Measurements from ENCODE around the gene TALDO1. TPM values are rescaled to one million over a fixed set of nuclear protein-coding genes. Genes with fewer than 3 reads are reported as not detected.

Gene TALDO1
- total RNA-seq, 4 donors from 2014 or later = 203 to 323 (median 241) TPM

DNA sequence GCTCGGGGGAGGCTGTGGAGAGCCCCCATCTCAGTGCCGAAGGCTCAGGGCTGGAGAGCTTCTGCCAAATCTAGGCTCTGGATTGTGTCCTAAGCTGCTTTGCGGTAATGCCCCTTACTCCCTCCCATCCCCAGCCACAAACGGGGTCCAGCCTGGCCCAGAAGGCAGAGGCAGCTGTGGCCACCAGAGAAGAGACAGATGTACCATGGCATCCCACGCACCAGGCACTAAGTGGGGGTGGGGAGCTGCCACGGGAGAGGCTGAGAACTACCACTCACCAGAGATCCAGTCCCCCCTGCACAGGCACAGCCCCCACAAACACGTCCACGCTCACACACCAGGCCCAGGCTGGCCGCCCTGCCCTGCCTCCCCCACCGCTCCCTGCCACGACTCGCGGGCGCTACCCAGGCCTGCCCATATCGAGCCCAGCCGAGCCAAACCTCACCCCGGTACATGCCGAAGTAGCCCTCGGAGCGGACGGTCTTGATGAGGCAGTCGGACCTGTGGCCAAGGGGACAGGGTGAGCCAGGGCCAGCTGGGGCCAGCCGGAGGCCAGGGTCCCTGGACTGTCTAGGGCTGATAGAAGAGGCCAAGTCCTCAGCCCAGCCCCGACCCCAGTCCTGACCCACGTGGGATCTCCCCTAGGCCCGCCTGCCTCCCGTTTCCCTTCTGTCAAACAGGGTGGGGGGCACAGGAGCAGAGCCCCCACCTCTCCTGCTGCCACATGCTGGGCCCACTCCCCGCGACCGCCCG lies 46.9 kb downstream of the TALDO1 start:
- peaks cover 0 to 17% of the 10 kb centered on the region in 2 donors for H3K27me3 ChIP-seq
- H3K27ac ChIP-seq = peak overlapping the region in 1 of 4 donors; percentile 91
- no peak overlapping the region for H3K4me3 ChIP-seq
- H3K9me3 ChIP-seq = no peaks in the 10 kb centered on the region
- peaks cover 0 to 42% (median 0%) of the 10 kb centered on the region in 3 donors for H3K36me3 ChIP-seq
- 80 to 85% methylated on average over 19 to 28 of the region's 31 CpGs for WGBS, 2 donors
- TF ChIP-seq EP300 (IDR thresholded peaks at IDR 0.05) (no peak), POLR2A (IDR thresholded peaks at IDR 0.05) (no peak)
- TF ChIP-seq, protein P1, sequence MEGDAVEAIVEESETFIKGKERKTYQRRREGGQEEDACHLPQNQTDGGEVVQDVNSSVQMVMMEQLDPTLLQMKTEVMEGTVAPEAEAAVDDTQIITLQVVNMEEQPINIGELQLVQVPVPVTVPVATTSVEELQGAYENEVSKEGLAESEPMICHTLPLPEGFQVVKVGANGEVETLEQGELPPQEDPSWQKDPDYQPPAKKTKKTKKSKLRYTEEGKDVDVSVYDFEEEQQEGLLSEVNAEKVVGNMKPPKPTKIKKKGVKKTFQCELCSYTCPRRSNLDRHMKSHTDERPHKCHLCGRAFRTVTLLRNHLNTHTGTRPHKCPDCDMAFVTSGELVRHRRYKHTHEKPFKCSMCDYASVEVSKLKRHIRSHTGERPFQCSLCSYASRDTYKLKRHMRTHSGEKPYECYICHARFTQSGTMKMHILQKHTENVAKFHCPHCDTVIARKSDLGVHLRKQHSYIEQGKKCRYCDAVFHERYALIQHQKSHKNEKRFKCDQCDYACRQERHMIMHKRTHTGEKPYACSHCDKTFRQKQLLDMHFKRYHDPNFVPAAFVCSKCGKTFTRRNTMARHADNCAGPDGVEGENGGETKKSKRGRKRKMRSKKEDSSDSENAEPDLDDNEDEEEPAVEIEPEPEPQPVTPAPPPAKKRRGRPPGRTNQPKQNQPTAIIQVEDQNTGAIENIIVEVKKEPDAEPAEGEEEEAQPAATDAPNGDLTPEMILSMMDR (IDR thresholded peaks at IDR 0.05) = no peak
- peaks cover 0 to 45% (median 22%) of the 10 kb centered on the region in 4 donors for H3K4me1 ChIP-seq
- DNase-seq (ENCODE audit: low spot score in 2 of 2) = no peak

- peaks cover 0 to 50% (median 0%) of the 10 kb centered on the region in 3 donors for H3K36me3 ChIP-seq
- no peaks in the 10 kb centered on the region for H3K9me3 ChIP-seq
- H3K27ac ChIP-seq = peak overlapping the region; percentile 52 to 91 (median 84)
- H3K4me1 ChIP-seq = peaks cover 0 to 38% (median 22%) of the 10 kb centered on the region in 4 donors
- H3K4me3 ChIP-seq = peak overlapping the region; percentile 66 to 94 (median 81)
- no peak for DNase-seq (ENCODE audit: low spot score in 2 of 2)
- TF ChIP-seq, protein P1 (IDR thresholded peaks at IDR 0.05) = no peak
- no peak for TF ChIP-seq EP300 (IDR thresholded peaks at IDR 0.05)
- TF ChIP-seq POLR2A (IDR thresholded peaks at IDR 0.05) = no peak
- H3K27me3 ChIP-seq = peaks cover 0 to 11% of the 10 kb centered on the region in 2 donors
- 63 to 82% methylated on average over 22 to 36 of the region's 38 CpGs for WGBS, 2 donors
These were observed 47.7 kb downstream of the TALDO1 start for GRCh38 chr11:794766-795633.

DNA sequence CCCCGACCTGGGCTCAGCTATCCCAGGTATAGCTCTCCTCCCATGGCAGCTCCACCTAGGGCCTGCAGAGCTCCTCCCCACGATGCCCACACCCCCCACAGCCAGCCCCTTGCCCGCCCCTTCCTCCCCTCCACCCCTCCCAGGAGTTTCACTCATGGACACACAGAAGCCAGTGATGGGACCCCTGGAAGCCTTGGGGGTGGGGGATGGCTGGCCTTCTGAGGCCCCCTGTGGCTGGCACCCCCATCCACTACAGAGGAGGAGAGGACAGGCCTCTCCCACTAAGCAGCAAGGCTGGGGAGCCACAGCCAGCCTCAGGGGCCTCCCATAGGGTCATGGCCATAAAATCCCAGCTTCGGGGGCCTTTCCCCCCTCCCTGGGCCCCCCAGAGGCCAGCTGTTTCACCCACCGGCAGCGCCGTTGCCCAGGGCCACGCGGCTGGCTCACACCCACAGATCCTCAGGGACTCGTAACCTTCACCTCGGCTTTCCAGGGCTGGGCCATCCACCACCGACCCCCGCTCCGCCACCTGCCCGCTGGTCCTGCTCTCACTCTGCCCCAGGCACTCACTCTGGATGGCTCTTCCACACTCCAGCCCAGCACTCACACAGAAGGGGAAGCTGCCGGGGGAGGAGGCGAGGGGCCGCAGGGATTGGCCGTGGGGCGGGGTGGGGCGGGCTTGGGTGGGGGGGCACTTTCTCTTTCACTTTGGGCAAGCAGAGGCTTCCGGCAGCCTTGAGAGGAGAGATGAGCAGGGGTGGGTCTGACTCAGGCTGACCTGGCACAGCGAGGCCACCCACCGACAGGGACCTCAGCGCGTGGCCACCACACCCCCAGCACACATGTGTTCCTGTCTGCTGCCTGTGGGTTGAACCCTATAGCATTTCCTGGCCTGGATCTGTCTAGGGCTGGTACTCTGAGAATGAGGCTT lies 48.6 kb downstream of the TALDO1 start:
- Histone ChIP-seq H3K4me1 (peaks cover 0 to 33% (median 22%) of the 10 kb centered on the region in 4 donors), H3K27ac (peak overlapping the region; percentile 52 to 91 (median 84)), H3K36me3 (peaks cover 0 to 59% (median 0%) of the 10 kb centered on the region in 3 donors), H3K9me3 (no peaks in the 10 kb centered on the region), H3K27me3 (peaks cover 0 to 2% of the 10 kb centered on the region in 2 donors), H3K4me3 (peak overlapping the region; percentile 66 to 94 (median 81))
- peak; percentile 55 to 57 for DNase-seq (ENCODE audit: low spot score in 2 of 2)
- peak in 1 of 2 donors; percentile 41 for TF ChIP-seq EP300 (IDR thresholded peaks at IDR 0.05)
- TF ChIP-seq POLR2A (IDR thresholded peaks at IDR 0.05) = peak in 1 of 2 donors; percentile 33
- TF ChIP-seq, protein P1 (IDR thresholded peaks at IDR 0.05) = no peak
- WGBS, 2 donors = 3 to 7% methylated on average over 12 to 14 of the region's 26 CpGs

- H3K27me3 ChIP-seq = no peaks in the 10 kb centered on the region
- H3K9me3 ChIP-seq = no peaks in the 10 kb centered on the region
- H3K27ac ChIP-seq = peak overlapping the region; percentile 52 to 91 (median 84)
- H3K4me1 ChIP-seq = peaks cover 0 to 32% (median 22%) of the 10 kb centered on the region in 4 donors
- TF ChIP-seq EP300 (IDR thresholded peaks at IDR 0.05) (no peak), POLR2A (IDR thresholded peaks at IDR 0.05) (no peak)
- TF ChIP-seq, protein P1 (IDR thresholded peaks at IDR 0.05) = no peak
- no peak for DNase-seq (ENCODE audit: low spot score in 2 of 2)
- peaks cover 0 to 60% (median 0%) of the 10 kb centered on the region in 3 donors for H3K36me3 ChIP-seq
- H3K4me3 ChIP-seq = peak overlapping the region; percentile 66 to 94 (median 81)
- 13 to 17% methylated on average over 11 to 18 of the region's 18 CpGs for WGBS, 2 donors
These were observed 49.5 kb downstream of the TALDO1 start for GRCh38 chr11:796565-797295.
